OCI-LY3 (cell line): ENCODE measurements around the gene MDP1.

Experiments
- H2AFZ ChIP-seq: fragments of 200-600, 300-600 bp; shearing (Covaris generic); 2 replicates; pipeline ENCODE4 v1.6.0; 2014; ENCODE audit warnings: antibody characterized with exemption, low read depth, low read length
- H3K27ac ChIP-seq: fragments of 200-600, 300-600 bp; sonication (generic); 2 replicates; pipeline ENCODE4 v1.5.1; 2014; ENCODE audit warnings: mild to moderate bottlenecking, low read length, moderate library complexity, mixed read lengths
- H3K27me3 ChIP-seq: fragments of 200-600, 300-600 bp; sonication (generic); 2 replicates; pipeline ENCODE4 v1.6.1; 2014; ENCODE audit warnings: low read depth, low read length, mixed read lengths
- H3K36me3 ChIP-seq: fragments of 200-600, 300-600 bp; sonication (generic); replicated peaks from 2 replicates; pipeline ENCODE3; 2014; ENCODE audit warnings: low read depth, low read length, mixed read lengths
- H3K4me1 ChIP-seq: fragments of 300-600, 200-600 bp; sonication (generic); 2 replicates; pipeline ENCODE4 v1.6.1; 2014; ENCODE audit warnings: low read length, mixed read lengths
- H3K4me2 ChIP-seq: fragments of 200-600, 300-600 bp; sonication (generic); 2 replicates; pipeline ENCODE4 v1.6.1; 2014; ENCODE audit warnings: low read length, mixed read lengths
- H3K4me3 ChIP-seq: fragments of 300-600, 200-600 bp; sonication (generic); 2 replicates; pipeline ENCODE4 v1.5.1; 2014; ENCODE audit warnings: antibody characterized with exemption, mild to moderate bottlenecking, low read length, moderate library complexity
- H3K79me2 ChIP-seq: fragments of 300-600, 200-600 bp; shearing (Covaris generic); 2 replicates; pipeline ENCODE4 v1.6.1; 2014; ENCODE audit warnings: mild to moderate bottlenecking, low read length, mixed read lengths
- H3K9ac ChIP-seq: fragments of 300-600, 200-600 bp; shearing (Covaris generic); 2 replicates; pipeline ENCODE4 v1.6.0; 2014; ENCODE audit warnings: mild to moderate bottlenecking, low read length, moderate library complexity
- H3K9me3 ChIP-seq: fragments of 200-600, 300-600 bp; shearing (Covaris generic); 2 replicates; pipeline ENCODE4 v1.6.1; 2014; ENCODE audit warnings: low read length, mixed read lengths; ENCODE audit not compliant: insufficient read depth
- H4K20me1 ChIP-seq: fragments of 200-600, 300-600 bp; sonication (generic); 2 replicates; pipeline ENCODE4 v1.6.1; 2016; ENCODE audit warnings: low read length, mixed read lengths; ENCODE audit not compliant: insufficient read depth
- EZH2phosphoT487 ChIP-seq: fragments of 200-600 bp; shearing (Covaris generic); IDR thresholded peaks from 2 replicates; pipeline ENCODE4 v1.6.1; 2018; ENCODE audit warnings: antibody characterized with exemption, mixed run types, low read depth
- TF ChIP-seq, protein P1 (sequence below): fragments of 200-600, 300-600 bp; sonication (generic); IDR thresholded peaks from 2 replicates; pipeline ENCODE4 v1.5.1; 2014; ENCODE audit warnings: antibody characterized with exemption, low read length, low read depth

MDP1 gene

DNA sequence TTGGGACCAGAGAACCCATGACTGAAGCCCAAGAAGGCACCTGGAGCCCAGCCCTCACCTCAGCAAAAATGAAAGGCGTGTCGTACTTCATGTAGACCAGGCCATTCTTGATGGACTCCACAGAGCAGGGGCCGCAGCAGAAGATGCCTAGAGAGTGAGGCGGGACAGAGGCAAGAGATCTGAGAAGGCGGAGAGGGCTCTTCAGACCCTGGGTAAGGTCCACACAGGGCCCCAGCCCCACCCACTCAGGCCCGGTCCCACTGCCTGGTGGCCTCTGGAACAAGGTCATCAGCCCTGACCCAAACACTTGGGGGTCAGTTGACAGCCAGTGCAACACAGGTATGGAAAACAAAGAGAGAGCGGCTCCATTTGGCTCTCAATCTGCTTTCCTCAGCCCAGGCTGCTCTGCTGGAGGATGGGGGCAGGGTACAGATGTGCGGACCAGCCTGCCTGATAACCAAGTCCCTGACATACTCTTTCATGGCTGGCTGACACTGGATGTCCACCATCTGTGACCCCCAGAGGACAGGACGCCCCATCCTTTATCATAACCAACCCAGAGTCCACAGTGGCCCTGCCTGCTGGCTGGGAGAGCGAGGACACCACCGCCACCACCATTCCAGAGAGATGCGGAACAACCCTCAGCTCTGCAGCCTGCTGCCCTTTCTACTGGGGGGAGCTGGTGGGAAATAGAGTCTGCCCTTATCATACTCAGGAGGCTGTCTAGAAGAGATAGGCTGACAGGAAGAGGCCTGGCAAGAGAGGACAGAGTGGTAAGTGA lies 40.3 kb upstream of the MDP1 start:
- Histone ChIP-seq H3K36me3 (no peaks in the 10 kb centered on the region), H3K4me1 (peaks cover 2% of the 10 kb centered on the region; the same call in 1 of the 2 replicates), H3K4me2 (no peak overlapping the region), H2AFZ (no peak overlapping the region), H4K20me1 (no peaks in the 10 kb centered on the region), H3K79me2 (no peaks in the 10 kb centered on the region), H3K9ac (no peak overlapping the region), H3K27me3 (no peaks in the 10 kb centered on the region), H3K4me3 (no peak overlapping the region), H3K27ac (no peak overlapping the region), H3K9me3 (no peaks in the 10 kb centered on the region)
- no peak for TF ChIP-seq EZH2phosphoT487
- TF ChIP-seq, protein P1, sequence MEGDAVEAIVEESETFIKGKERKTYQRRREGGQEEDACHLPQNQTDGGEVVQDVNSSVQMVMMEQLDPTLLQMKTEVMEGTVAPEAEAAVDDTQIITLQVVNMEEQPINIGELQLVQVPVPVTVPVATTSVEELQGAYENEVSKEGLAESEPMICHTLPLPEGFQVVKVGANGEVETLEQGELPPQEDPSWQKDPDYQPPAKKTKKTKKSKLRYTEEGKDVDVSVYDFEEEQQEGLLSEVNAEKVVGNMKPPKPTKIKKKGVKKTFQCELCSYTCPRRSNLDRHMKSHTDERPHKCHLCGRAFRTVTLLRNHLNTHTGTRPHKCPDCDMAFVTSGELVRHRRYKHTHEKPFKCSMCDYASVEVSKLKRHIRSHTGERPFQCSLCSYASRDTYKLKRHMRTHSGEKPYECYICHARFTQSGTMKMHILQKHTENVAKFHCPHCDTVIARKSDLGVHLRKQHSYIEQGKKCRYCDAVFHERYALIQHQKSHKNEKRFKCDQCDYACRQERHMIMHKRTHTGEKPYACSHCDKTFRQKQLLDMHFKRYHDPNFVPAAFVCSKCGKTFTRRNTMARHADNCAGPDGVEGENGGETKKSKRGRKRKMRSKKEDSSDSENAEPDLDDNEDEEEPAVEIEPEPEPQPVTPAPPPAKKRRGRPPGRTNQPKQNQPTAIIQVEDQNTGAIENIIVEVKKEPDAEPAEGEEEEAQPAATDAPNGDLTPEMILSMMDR, result no peak

DNA sequence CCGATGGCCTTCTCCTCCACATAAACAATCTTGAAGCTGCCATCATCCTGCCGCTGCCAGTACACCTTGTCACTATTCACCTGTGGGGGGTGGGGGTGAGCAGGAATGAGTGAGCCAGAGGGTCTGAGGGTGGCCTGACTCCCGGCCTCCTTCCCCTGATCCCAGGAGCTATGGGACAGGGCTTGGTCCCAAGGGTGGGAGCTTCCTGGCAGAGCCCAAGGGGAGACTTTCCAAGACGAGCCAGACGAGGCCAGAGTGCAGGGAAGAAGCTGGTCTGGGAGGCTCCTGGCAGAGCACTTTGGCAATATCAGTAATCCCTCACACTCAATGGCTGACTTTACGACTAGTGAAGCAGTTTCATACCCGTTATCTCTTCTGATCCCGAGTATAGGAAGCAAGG lies 39.6 kb upstream of the MDP1 start:
- H3K9ac ChIP-seq, result no peak overlapping the region
- no peak overlapping the region for H2AFZ ChIP-seq
- H4K20me1 ChIP-seq, result no peaks in the 10 kb centered on the region
- no peaks in the 10 kb centered on the region for H3K79me2 ChIP-seq
- no peak overlapping the region for H3K27ac ChIP-seq
- H3K9me3 ChIP-seq, result no peaks in the 10 kb centered on the region
- H3K4me1 ChIP-seq, result peaks cover 9% of the 10 kb centered on the region
- no peak overlapping the region for H3K4me3 ChIP-seq
- H3K36me3 ChIP-seq, result no peaks in the 10 kb centered on the region
- no peak for TF ChIP-seq EZH2phosphoT487
- TF ChIP-seq, protein P1, result no peak
- no peaks in the 10 kb centered on the region for H3K27me3 ChIP-seq
- H3K4me2 ChIP-seq, result no peak overlapping the region

DNA sequence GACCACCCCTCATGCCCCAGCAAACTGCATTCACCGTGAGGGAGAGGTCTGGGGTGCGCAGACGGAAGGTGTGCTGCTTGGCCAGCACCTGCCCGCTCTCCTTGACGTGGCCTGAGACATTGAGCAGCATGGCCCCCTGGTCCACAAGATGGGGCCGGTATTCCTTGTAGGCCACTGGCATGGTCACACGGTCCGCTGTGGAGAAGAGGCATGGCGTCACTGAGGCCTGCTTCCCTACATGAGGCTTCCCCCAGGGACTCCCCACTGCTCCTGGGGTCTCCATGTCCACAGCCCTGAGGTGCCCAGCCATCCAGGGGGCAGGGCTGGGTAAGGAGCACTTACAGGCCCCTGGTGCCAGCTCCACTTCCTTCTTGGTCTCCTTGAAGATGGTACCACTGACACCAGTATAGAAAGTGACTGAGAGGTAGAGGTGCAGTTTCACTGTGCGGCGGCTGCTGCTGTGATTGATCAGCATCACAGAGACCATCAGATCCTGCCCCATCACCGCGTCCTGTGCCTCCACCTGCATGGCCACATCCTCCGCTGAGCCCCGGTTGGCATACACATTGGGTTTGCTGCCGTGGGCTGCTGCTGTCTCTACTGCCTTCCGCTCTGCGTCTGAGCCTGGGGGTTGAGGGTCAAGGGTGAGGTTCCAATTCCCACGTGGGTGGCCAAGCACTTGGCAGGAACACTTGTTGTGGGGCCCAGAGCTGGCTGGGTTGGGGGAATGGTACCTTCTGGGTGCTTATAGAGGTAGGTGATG lies 38.9 kb upstream of the MDP1 start:
- no peaks in the 10 kb centered on the region for H3K36me3 ChIP-seq
- H3K27ac ChIP-seq, result no peak overlapping the region
- no peak overlapping the region for H3K9ac ChIP-seq
- H2AFZ ChIP-seq, result no peak overlapping the region
- no peak overlapping the region for H3K4me2 ChIP-seq
- H3K4me3 ChIP-seq, result no peak overlapping the region
- H3K27me3 ChIP-seq, result no peaks in the 10 kb centered on the region
- no peaks in the 10 kb centered on the region for H3K9me3 ChIP-seq
- H4K20me1 ChIP-seq, result no peaks in the 10 kb centered on the region
- TF ChIP-seq, protein P1, result no peak
- no peak for TF ChIP-seq EZH2phosphoT487
- H3K79me2 ChIP-seq, result no peaks in the 10 kb centered on the region
- peaks cover 12% of the 10 kb centered on the region for H3K4me1 ChIP-seq

- Histone ChIP-seq H3K4me2 (no peak overlapping the region), H2AFZ (no peak overlapping the region), H4K20me1 (no peaks in the 10 kb centered on the region), H3K9ac (no peak overlapping the region), H3K27ac (no peak overlapping the region), H3K36me3 (no peaks in the 10 kb centered on the region), H3K4me3 (no peak overlapping the region), H3K27me3 (no peaks in the 10 kb centered on the region), H3K4me1 (peaks cover 12% of the 10 kb centered on the region), H3K9me3 (no peaks in the 10 kb centered on the region), H3K79me2 (no peaks in the 10 kb centered on the region)
- TF ChIP-seq EZH2phosphoT487, result no peak
- TF ChIP-seq, protein P1, result no peak
Measured at GRCh38 chr14:24253936-24254335, 38.1 kb upstream of the MDP1 start.
